Suppressor macrophage treated with lipopolysaccharide for 1 hour (primary cell): Measurements from ENCODE around the gene RPP40.
"Not testable (repeated sequence)": the region's sequence is repeated elsewhere in the genome, so short reads cannot be mapped to it uniquely, and the experiment has no call there.

Experiments
- DNase-seq, 3 donors: peaks; one replicate each; pipeline ENCODE4 v3.0.0-alpha.2; 2020 to 2022

Gene RPP40

GRCh38 chr6:5003604-5004372 is at the start of gene RPP40:
Gene RPP40, minus strand, starts transcription at chr6:5004037. Its CDS starts 35 bp downstream, at chr6:5004002.
- peak; percentile 98 to 99 (median 98) for DNase-seq

- peak; percentile 56 to 74 (median 69) for DNase-seq
These were observed 49.2 kb upstream of the RPP40 start for GRCh38 chr6:5053038-5053437.

GRCh38 chr6:5051394-5051793 is 47.6 kb upstream of the RPP40 start:
- DNase-seq, result no peak

- peak in 2 of 3 donors; percentile 20 to 28 for DNase-seq
These were observed 46.2 kb upstream of the RPP40 start for GRCh38 chr6:5050009-5050408.

GRCh38 chr6:5046430-5046829 is 42.6 kb upstream of the RPP40 start:
- no peak for DNase-seq

GRCh38 chr6:5045416-5045815 is 41.6 kb upstream of the RPP40 start:
- DNase-seq, result no peak

- DNase-seq, result no peak
These were observed 41.0 kb upstream of the RPP40 start for GRCh38 chr6:5044866-5045265.

GRCh38 chr6:5042436-5042835 is 38.6 kb upstream of the RPP40 start:
- no peak for DNase-seq

- no peak for DNase-seq
These were observed 38.1 kb upstream of the RPP40 start for GRCh38 chr6:5041955-5042354.

GRCh38 chr6:5036269-5036668 is 32.4 kb upstream of the RPP40 start:
- peak; percentile 45 to 61 (median 54) for DNase-seq

GRCh38 chr6:5034736-5035135 is 30.9 kb upstream of the RPP40 start:
- DNase-seq, result no peak

- DNase-seq, result peak in 2 of 3 donors; percentile 29 to 46
These were observed 30.5 kb upstream of the RPP40 start for GRCh38 chr6:5034328-5034727.

GRCh38 chr6:5033214-5033904 is 29.5 kb upstream of the RPP40 start:
- not testable (repeated sequence) for DNase-seq

GRCh38 chr6:5032706-5033105 is 28.9 kb upstream of the RPP40 start:
- not testable (repeated sequence) for DNase-seq

- DNase-seq, result no peak
These were observed 27.3 kb upstream of the RPP40 start for GRCh38 chr6:5031150-5031549.

GRCh38 chr6:5030596-5031136 is 26.8 kb upstream of the RPP40 start:
- peak; percentile 85 to 89 (median 86) for DNase-seq

GRCh38 chr6:5029609-5030008 is 25.8 kb upstream of the RPP40 start:
- no peak for DNase-seq

GRCh38 chr6:5028921-5029320 is 25.1 kb upstream of the RPP40 start:
- DNase-seq, result no peak

- DNase-seq, result no peak
These were observed 24.5 kb upstream of the RPP40 start for GRCh38 chr6:5028301-5028700.

- peak; percentile 45 to 55 (median 53) for DNase-seq
These were observed 22.3 kb upstream of the RPP40 start for GRCh38 chr6:5025911-5026819.

- DNase-seq, result no peak
These were observed 20.1 kb upstream of the RPP40 start for GRCh38 chr6:5023923-5024322.

- no peak for DNase-seq
These were observed 16.3 kb upstream of the RPP40 start for GRCh38 chr6:5020142-5020541.

- no peak for DNase-seq
These were observed 10.3 kb upstream of the RPP40 start for GRCh38 chr6:5014072-5014561.
